ENCODE data around the gene C6orf52. TPM values are rescaled to one million over a fixed set of nuclear protein-coding genes. Genes with fewer than 3 reads are reported as not detected.

C6orf52 gene
- total and polyA plus RNA-seq, 9 of the 15 experiments (the other 6 are each of a cell fraction or from before 2014, with no cell fraction given) = 6.7 to 37.0 (median 11.1) TPM

DNA sequence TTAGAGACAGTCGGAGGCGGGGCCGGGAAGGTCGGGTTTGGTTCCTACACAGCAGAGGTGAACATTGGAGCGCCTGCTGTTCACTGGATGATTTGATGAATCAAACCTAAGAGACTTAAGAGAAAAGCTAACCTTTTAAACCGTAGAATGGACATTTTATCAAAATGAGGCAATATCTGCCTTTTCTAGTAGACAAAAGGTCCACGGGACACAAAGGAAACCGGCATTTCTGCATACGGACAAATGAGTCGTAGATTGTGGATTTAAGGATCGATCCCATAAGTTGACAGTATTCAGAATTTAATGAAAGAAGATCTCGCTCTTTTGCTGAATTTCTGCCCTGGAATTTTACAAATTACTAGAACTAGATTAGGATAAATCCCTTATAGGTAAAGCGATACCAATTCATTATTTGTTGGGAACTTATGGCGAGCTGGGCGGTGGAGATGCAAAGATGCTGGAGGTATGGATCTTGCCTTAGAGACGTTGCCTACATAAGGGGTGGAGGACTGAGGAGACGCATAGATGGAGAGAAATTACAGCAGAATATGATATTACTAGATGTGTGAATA is 756 bp upstream of the C6orf52 start (continued):
- TF ChIP-seq, protein P1, sequence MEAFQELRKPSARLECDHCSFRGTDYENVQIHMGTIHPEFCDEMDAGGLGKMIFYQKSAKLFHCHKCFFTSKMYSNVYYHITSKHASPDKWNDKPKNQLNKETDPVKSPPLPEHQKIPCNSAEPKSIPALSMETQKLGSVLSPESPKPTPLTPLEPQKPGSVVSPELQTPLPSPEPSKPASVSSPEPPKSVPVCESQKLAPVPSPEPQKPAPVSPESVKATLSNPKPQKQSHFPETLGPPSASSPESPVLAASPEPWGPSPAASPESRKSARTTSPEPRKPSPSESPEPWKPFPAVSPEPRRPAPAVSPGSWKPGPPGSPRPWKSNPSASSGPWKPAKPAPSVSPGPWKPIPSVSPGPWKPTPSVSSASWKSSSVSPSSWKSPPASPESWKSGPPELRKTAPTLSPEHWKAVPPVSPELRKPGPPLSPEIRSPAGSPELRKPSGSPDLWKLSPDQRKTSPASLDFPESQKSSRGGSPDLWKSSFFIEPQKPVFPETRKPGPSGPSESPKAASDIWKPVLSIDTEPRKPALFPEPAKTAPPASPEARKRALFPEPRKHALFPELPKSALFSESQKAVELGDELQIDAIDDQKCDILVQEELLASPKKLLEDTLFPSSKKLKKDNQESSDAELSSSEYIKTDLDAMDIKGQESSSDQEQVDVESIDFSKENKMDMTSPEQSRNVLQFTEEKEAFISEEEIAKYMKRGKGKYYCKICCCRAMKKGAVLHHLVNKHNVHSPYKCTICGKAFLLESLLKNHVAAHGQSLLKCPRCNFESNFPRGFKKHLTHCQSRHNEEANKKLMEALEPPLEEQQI (IDR thresholded peaks at IDR 0.05) = no peak
- TF ChIP-seq NFYB (IDR thresholded peaks at IDR 0.05; ENCODE audit: extremely low read depth, insufficient read length) = no peak
- TF ChIP-seq ZNF3 (CRISPR knock-in tag; IDR thresholded peaks at IDR 0.05) = no peak
- no peak for TF ChIP-seq MTA3 (IDR thresholded peaks at IDR 0.05; ENCODE audit: borderline replicate concordance)
- TF ChIP-seq ZNF586 (CRISPR knock-in tag; conservative IDR thresholded peaks at IDR 0.05) = no peak
- TF ChIP-seq, protein P2, sequence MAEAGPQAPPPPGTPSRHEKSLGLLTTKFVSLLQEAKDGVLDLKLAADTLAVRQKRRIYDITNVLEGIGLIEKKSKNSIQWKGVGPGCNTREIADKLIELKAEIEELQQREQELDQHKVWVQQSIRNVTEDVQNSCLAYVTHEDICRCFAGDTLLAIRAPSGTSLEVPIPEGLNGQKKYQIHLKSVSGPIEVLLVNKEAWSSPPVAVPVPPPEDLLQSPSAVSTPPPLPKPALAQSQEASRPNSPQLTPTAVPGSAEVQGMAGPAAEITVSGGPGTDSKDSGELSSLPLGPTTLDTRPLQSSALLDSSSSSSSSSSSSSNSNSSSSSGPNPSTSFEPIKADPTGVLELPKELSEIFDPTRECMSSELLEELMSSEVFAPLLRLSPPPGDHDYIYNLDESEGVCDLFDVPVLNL (CRISPR knock-in tag; IDR thresholded peaks at IDR 0.05; ENCODE audit: low read depth) = no peak
- no peak for TF ChIP-seq BCOR (IDR thresholded peaks at IDR 0.05)
- TF ChIP-seq BRD4 (IDR thresholded peaks at IDR 0.05) = 0 out of 2 replicates have a peak, but pooled peaks have one; percentile 35
- TF ChIP-seq NFRKB (IDR thresholded peaks at IDR 0.05; ENCODE audit: low read depth) = no peak
- TF ChIP-seq L3MBTL2 (IDR thresholded peaks at IDR 0.05) = peak; percentile 0
- TF ChIP-seq SUPT5H (IDR thresholded peaks at IDR 0.05) = no peak; the same call in none of the 2 replicates
- TF ChIP-seq, protein P3, sequence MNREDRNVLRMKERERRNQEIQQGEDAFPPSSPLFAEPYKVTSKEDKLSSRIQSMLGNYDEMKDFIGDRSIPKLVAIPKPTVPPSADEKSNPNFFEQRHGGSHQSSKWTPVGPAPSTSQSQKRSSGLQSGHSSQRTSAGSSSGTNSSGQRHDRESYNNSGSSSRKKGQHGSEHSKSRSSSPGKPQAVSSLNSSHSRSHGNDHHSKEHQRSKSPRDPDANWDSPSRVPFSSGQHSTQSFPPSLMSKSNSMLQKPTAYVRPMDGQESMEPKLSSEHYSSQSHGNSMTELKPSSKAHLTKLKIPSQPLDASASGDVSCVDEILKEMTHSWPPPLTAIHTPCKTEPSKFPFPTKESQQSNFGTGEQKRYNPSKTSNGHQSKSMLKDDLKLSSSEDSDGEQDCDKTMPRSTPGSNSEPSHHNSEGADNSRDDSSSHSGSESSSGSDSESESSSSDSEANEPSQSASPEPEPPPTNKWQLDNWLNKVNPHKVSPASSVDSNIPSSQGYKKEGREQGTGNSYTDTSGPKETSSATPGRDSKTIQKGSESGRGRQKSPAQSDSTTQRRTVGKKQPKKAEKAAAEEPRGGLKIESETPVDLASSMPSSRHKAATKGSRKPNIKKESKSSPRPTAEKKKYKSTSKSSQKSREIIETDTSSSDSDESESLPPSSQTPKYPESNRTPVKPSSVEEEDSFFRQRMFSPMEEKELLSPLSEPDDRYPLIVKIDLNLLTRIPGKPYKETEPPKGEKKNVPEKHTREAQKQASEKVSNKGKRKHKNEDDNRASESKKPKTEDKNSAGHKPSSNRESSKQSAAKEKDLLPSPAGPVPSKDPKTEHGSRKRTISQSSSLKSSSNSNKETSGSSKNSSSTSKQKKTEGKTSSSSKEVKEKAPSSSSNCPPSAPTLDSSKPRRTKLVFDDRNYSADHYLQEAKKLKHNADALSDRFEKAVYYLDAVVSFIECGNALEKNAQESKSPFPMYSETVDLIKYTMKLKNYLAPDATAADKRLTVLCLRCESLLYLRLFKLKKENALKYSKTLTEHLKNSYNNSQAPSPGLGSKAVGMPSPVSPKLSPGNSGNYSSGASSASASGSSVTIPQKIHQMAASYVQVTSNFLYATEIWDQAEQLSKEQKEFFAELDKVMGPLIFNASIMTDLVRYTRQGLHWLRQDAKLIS (CRISPR knock-in tag; IDR thresholded peaks at IDR 0.05) = no peak
- TF ChIP-seq, protein P4, sequence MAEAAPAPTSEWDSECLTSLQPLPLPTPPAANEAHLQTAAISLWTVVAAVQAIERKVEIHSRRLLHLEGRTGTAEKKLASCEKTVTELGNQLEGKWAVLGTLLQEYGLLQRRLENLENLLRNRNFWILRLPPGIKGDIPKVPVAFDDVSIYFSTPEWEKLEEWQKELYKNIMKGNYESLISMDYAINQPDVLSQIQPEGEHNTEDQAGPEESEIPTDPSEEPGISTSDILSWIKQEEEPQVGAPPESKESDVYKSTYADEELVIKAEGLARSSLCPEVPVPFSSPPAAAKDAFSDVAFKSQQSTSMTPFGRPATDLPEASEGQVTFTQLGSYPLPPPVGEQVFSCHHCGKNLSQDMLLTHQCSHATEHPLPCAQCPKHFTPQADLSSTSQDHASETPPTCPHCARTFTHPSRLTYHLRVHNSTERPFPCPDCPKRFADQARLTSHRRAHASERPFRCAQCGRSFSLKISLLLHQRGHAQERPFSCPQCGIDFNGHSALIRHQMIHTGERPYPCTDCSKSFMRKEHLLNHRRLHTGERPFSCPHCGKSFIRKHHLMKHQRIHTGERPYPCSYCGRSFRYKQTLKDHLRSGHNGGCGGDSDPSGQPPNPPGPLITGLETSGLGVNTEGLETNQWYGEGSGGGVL (CRISPR knock-in tag; IDR thresholded peaks at IDR 0.05) = no peak
- TF ChIP-seq ZNF316 (IDR thresholded peaks at IDR 0.05) = no peak
- TF ChIP-seq, protein P5, sequence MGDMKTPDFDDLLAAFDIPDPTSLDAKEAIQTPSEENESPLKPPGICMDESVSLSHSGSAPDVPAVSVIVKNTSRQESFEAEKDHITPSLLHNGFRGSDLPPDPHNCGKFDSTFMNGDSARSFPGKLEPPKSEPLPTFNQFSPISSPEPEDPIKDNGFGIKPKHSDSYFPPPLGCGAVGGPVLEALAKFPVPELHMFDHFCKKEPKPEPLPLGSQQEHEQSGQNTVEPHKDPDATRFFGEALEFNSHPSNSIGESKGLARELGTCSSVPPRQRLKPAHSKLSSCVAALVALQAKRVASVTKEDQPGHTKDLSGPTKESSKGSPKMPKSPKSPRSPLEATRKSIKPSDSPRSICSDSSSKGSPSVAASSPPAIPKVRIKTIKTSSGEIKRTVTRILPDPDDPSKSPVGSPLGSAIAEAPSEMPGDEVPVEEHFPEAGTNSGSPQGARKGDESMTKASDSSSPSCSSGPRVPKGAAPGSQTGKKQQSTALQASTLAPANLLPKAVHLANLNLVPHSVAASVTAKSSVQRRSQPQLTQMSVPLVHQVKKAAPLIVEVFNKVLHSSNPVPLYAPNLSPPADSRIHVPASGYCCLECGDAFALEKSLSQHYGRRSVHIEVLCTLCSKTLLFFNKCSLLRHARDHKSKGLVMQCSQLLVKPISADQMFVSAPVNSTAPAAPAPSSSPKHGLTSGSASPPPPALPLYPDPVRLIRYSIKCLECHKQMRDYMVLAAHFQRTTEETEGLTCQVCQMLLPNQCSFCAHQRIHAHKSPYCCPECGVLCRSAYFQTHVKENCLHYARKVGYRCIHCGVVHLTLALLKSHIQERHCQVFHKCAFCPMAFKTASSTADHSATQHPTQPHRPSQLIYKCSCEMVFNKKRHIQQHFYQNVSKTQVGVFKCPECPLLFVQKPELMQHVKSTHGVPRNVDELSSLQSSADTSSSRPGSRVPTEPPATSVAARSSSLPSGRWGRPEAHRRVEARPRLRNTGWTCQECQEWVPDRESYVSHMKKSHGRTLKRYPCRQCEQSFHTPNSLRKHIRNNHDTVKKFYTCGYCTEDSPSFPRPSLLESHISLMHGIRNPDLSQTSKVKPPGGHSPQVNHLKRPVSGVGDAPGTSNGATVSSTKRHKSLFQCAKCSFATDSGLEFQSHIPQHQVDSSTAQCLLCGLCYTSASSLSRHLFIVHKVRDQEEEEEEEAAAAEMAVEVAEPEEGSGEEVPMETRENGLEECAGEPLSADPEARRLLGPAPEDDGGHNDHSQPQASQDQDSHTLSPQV (IDR thresholded peaks at IDR 0.05) = 0 out of 2 replicates have a peak, but pooled peaks have one; percentile 16
- no peak for TF ChIP-seq ELF4 (CRISPR knock-in tag; IDR thresholded peaks at IDR 0.05)
